Right lobe of liver (tissue), 6 donors: ENCODE measurements around the gene GABRA4. TPM values are rescaled to one million over a fixed set of nuclear protein-coding genes. Genes with fewer than 3 reads are reported as not detected.
A peak's percentile ranks its signal among the peaks of the same experiment; 100 is the strongest.

Experiments
- ATAC-seq, 4 donors: fragments of 200-7000 bp; cut with Tn5 transposase; one replicate each; pipeline ENCODE4 v1.9.1; 2020; ENCODE audit warnings: mild to moderate bottlenecking in 4 of 4, moderate library complexity in 4 of 4
- DNase-seq, 3 donors: peaks; one replicate each; pipeline ENCODE4 v3.0.0-alpha.2; 2020
- H3K27ac ChIP-seq, 3 donors: fragments of 200-600 bp; one replicate each; pipeline ENCODE4 v1.8.0; 2022
- H3K27me3 ChIP-seq, 2 donors: fragments of 200-600 bp; one replicate each; pipeline ENCODE4 v1.8.0; 2022
- H3K36me3 ChIP-seq, 4 donors: fragments of 200-600 bp; sonication (generic) in 1 of 4; one replicate each; pipeline versions ENCODE4 v1.5.1 to v1.8.0; 2017 to 2022; ENCODE audit warnings: control low read depth in 1 of 4
- H3K4me1 ChIP-seq, 4 donors: fragments of 200-600 bp; sonication (generic) in 1 of 4; one replicate each; pipeline versions ENCODE4 v1.5.1 to v1.8.0; 2017 to 2022; ENCODE audit warnings: control low read depth in 1 of 4
- H3K4me3 ChIP-seq, 3 donors: fragments of 200-600 bp; one replicate each; pipeline ENCODE4 v1.8.0; 2022
- H3K9me3 ChIP-seq, 4 donors: fragments of 200-600 bp; sonication (generic) in 1 of 4; one replicate each; pipeline versions ENCODE4 v1.5.1 to v1.8.0; 2017 to 2022; ENCODE audit warnings: control low read depth in 1 of 4
- CTCF ChIP-seq, 4 donors: fragments of 200-600 bp in 3 of 4; fragments of 450-650 bp in 1 of 4; IDR thresholded peaks; one replicate each; pipeline versions ENCODE4 v1.5.1 to v1.8.0; 2016 to 2022; ENCODE audit warnings: antibody characterized with exemption in 4 of 4, mild to moderate bottlenecking in 2 of 4
- POLR2A ChIP-seq: fragments of 450-650 bp; IDR thresholded peaks from one replicate; pipeline ENCODE4 v1.6.1; 2017; ENCODE audit warnings: antibody characterized with exemption, mild to moderate bottlenecking
- WGBS: methylation state at CpG from one replicate; pipeline ENCODE4 v1.1.6; 2018; ENCODE audit warnings: low coverage, low lambda C conversion rate; ENCODE audit not compliant: insufficient coverage; ENCODE audit errors: missing lambda C conversion rate; 5-methylcytosine and 5-hydroxymethylcytosine counted together
- intact Hi-C, 2 donors: fragments of 100-400 bp; cut with DNase I; formaldehyde crosslinking; loops; one replicate each; pipeline versions ENCODE4 v1.11.2 to v1.14.1; 2022
- total RNA-seq, 6 experiments: library from RNA; depleted of rRNA in 2 of 6; stranded (reverse); fragments of >200 nt in 2 of 6; fragmentation: NEBNext Ultra II Directional in 3 of 6; extraction: Animal tissue kit (Norgen Biotek cat#: 25700) in 3 of 6; gene quantifications; one replicate each; pipeline versions ENCODE4 v1.1.0 to v1.2.4, GENCODE V29; 2016 to 2023
- donor health status: DM: no; HTN: yes; CAD: no.
- donor health status: DM: no; HTN: no; CAD: no.
- donor health status: DM: no; HTN: no; CAD: no.
- donor health status: DM: no; HTN: yes; CAD: no.
- donor health status: DM: no; HTN: yes; CAD: no.

GABRA4 gene
- total RNA-seq, 6 experiments from 2014 or later: 0.12 TPM; not detected in 5

GRCh38 chr4:46946919-46947536, 46.4 kb downstream of the GABRA4 start:
- H3K4me1 ChIP-seq: no peaks in the 10 kb centered on the region
- H3K36me3 ChIP-seq: no peaks in the 10 kb centered on the region
- 42% methylated on average over 6 of the region's 6 CpGs for WGBS
- DNase-seq: no peak
- TF ChIP-seq POLR2A: no peak
- no peak for TF ChIP-seq CTCF (IDR thresholded peaks at IDR 0.05)
- no peaks in the 10 kb centered on the region for H3K27me3 ChIP-seq
- H3K27ac ChIP-seq: no peak overlapping the region
- H3K9me3 ChIP-seq: no peaks in the 10 kb centered on the region
- no peak overlapping the region for H3K4me3 ChIP-seq
- intact Hi-C loops: no loop called here
- ATAC-seq: no peak

GRCh38 chr4:46945062-46945461, 48.3 kb downstream of the GABRA4 start:
- H3K36me3 ChIP-seq: no peaks in the 10 kb centered on the region
- ATAC-seq (no peak), DNase-seq (no peak)
- TF ChIP-seq POLR2A (no peak), CTCF (IDR thresholded peaks at IDR 0.05) (no peak)
- no peaks in the 10 kb centered on the region for H3K4me1 ChIP-seq
- intact Hi-C loops: no loop called here
- no peaks in the 10 kb centered on the region for H3K27me3 ChIP-seq
- no peaks in the 10 kb centered on the region for H3K9me3 ChIP-seq
- H3K4me3 ChIP-seq: no peak overlapping the region
- H3K27ac ChIP-seq: no peak overlapping the region

GRCh38 chr4:46944345-46944744, 49.0 kb downstream of the GABRA4 start:
- Histone ChIP-seq H3K4me1 (no peaks in the 10 kb centered on the region), H3K4me3 (no peak overlapping the region), H3K36me3 (no peaks in the 10 kb centered on the region), H3K27me3 (no peaks in the 10 kb centered on the region), H3K9me3 (no peaks in the 10 kb centered on the region), H3K27ac (no peak overlapping the region)
- no peak for DNase-seq
- no peak for ATAC-seq
- intact Hi-C loops: no loop called here
- WGBS: no CpG with 5 or more reads among the region's 1 CpG
- no peak for TF ChIP-seq POLR2A
- TF ChIP-seq CTCF (IDR thresholded peaks at IDR 0.05): no peak

GRCh38 chr4:46937493-46937892, 55.9 kb downstream of the GABRA4 start:
- intact Hi-C loops: no loop called here
- TF ChIP-seq POLR2A (no peak), CTCF (IDR thresholded peaks at IDR 0.05) (peak in 2 of 4 donors; percentile 15 to 18)
- Histone ChIP-seq H3K27me3 (no peaks in the 10 kb centered on the region), H3K27ac (no peak overlapping the region), H3K36me3 (no peaks in the 10 kb centered on the region), H3K4me1 (no peaks in the 10 kb centered on the region), H3K9me3 (no peaks in the 10 kb centered on the region), H3K4me3 (no peak overlapping the region)
- 24% methylated on average over 1 of the region's 1 CpG for WGBS
- no peak for DNase-seq
- ATAC-seq: no peak

GRCh38 chr4:46934726-46935125, 58.7 kb downstream of the GABRA4 start:
- WGBS: 43% methylated on average over 2 of the region's 2 CpGs
- ATAC-seq (peak in 3 of 4 donors; percentile 59 to 72 (median 67)), DNase-seq (no peak)
- intact Hi-C loops: no loop called here
- TF ChIP-seq CTCF (IDR thresholded peaks at IDR 0.05) (no peak), POLR2A (no peak)
- Histone ChIP-seq H3K4me1 (no peaks in the 10 kb centered on the region), H3K36me3 (no peaks in the 10 kb centered on the region), H3K27ac (no peak overlapping the region), H3K9me3 (no peaks in the 10 kb centered on the region), H3K4me3 (no peak overlapping the region), H3K27me3 (no peaks in the 10 kb centered on the region)
